Dedifferentiated amniotic fluid mesenchymal stem cell (primary cell): ENCODE results near the gene SPRR2A.
"Not testable (repeated sequence)": the region's sequence is repeated elsewhere in the genome, so short reads cannot be mapped to it uniquely, and the experiment has no call there.

Experiments used
- DNase-seq: peaks from one replicate; pipeline ENCODE4 v3.0.0-alpha.2; 2016; ENCODE audit errors: extremely low spot score

The SPRR2A gene

DNA sequence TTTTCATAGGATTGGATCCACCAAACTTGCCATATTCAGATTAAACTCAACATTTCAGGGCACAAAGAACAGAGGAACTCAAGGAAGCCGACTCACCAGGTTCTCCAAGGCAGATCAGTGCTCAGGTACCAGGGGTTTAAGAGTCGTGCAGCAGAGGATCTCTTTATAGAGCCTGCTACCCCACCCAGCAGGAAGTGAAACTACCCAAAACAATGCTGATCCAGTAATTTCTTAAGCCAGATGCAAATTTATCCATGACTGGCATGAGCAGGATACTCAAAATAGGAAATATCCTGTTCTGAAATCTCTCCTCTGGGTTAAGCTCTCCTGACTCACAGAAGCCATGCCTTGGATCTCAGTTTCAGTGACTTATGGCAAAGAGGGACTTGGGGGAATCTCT lies at the start of gene SPRR2A:
Gene SPRR2A, minus strand, starts transcription at position 138 of the 400 bp plus-strand sequence. CDS start 777 bp downstream, outside the sequence.
- no peak for DNase-seq

DNA sequence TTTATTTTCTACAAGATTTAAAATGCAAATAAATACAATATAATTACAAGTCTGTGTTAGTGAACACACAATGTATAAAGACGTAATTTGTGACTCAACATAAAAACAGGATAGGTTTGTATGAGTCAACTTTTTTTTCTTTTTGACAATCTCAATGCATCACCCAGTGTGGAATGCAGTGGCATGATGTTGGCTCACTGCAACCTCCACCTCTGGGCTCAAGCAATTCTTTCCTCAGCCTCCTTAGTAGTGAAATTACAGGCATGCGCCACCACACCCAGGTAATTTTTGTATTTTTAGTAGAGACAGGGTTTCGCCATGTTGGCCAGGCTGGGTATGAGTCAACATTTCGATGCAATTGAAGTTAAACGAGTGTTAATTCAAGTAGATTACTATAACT lies 42.9 kb upstream of the SPRR2A start:
- DNase-seq = no peak

DNA sequence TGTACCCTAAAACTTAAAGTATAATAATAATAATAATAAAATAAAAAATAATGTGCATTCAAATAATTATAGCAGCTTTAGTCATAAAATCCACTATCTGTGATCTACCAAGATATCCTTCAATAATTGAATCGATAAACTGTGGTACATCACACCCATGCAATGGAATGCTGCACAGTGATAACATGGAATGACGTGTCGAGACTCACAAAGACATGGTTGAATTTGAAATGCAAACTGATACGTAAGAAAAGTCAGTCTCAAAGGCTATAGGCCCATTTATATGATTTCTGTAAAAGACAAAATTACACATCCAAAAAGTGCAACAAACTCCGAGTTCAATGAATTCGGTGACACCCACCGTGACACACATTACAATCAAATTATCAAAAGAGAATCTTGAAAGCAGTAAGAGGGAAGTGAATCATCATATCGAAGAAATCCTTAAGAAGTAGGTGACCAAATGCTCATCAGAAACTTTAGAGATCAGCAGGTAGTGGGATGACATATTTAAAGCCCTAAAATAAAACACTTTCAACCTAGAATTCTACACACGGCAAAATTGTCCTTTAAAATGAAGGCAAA lies 42.2 kb upstream of the SPRR2A start:
- DNase-seq = no peak

DNA sequence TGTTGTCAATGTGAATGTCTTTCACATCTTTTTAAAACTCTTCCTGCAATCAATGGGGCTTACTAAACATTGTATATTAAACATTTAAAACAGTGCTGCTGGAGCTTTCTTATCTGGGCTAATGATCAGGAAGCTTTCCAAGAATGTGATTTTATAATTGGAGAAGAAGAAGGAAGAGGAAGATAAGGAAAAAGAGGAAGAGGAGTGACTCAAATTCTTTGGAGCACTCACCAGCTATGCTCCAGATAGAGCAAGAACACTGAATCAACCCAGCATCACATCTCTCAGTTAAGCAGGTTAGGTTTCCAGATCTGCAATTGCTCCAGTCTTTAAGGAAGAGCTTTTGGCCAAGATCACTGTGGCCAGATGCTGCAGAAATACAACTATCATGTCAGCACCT lies 38.5 kb upstream of the SPRR2A start:
- DNase-seq = no peak

- no peak for DNase-seq
Observed at GRCh38 chr1:153094426-153094825, 37.1 kb upstream of the SPRR2A start, which contains the start of gene SPRR2E. Gene SPRR2E, minus strand, starts transcription at chr1:153094526. Its CDS starts 775 bp downstream, at chr1:153093751.

GRCh38 chr1:153087652-153088051 lies 30.3 kb upstream of the SPRR2A start:
- DNase-seq = no peak

GRCh38 chr1:153081736-153082135 lies 24.4 kb upstream of the SPRR2A start:
- DNase-seq = no peak

DNA sequence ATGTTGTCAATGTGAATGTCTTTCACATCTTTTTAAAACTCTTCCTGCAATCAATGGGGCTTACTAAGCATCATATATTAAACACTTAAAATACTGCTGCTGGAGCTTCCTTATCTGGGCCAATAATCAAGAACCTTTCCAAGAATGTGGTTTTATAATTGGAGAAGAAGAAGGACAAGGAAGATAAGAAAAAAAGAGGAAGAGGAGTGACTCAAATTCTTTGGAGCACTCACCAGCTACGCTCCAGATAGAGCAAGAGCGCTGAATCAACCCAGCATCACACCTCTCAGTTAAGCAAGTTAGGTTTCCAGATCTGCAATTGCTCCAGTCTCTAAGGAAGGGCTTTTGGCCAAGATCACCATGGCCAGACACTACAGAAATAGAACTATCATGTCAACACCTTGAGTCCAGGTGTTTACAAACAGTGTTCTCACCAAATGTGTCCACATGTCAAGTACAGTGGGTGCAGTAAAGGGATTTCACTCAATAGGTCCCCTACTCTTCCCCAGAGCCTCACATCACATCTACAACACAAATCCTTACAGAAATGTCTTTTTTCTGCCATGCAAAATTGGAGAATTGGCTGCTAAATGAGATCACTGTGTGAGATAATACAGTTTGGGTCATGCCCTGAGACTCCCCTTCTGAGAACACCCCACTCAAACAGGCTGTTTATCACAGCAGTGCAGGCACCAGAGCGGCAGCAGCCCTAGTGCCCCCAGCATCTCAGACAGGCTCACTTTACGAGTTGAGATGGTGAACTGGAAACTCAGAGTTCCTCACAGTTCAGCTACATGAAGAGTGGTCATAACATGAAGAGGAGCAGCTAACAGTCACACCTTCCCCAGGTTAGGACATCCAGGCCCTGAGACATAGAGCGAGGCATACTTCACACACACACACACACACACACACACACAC lies 15.8 kb upstream of the SPRR2A start:
- DNase-seq = no peak

DNA sequence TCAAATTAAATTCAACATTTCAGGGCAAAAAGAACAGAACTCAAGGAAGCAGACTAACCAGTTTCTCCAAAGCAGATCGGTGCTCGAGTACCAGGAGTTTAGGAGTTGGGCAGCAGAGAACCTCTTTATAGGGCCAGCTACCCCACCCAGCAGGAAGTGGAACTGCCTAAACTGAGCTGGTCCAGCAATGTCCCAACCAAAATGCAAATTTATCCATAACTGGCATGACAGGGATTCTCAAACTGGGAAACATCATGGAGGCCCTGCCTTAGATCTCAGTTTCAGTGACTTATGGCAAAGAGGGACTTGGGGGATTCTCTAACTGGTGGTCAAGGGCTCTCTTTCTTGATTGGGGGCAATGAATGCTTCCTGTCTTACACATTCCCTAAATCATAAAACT lies 14.2 kb upstream of the SPRR2A start, which contains the start of gene SPRR2B:
Gene SPRR2B, minus strand, starts transcription at position 101 of the 400 bp plus-strand sequence. CDS start 772 bp downstream, outside the sequence.
- no peak for DNase-seq

GRCh38 chr1:153070243-153070642 lies 12.9 kb upstream of the SPRR2A start:
- no peak for DNase-seq

- DNase-seq = no peak
Observed at GRCh38 chr1:153058826-153059784, 1.8 kb upstream of the SPRR2A start.

DNA sequence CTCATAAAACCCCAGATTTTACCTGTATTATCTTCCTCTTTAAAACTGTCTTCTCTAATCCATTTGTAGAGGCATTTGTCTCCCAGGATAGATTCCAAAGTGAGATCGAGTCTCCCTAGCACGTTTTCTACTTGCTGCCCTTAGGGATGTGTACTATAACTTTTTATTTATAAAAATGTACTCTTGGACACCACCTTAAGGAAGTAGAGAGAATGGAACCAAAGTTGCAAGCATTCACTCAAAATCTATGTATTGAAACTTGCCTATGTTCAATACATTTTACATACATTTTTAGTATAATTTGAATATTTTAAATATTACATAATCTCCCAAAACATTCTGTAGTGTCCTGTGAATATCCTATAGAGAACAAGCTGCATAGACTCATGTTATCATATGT lies 842 bp upstream of the SPRR2A start:
- no peak for DNase-seq

DNA sequence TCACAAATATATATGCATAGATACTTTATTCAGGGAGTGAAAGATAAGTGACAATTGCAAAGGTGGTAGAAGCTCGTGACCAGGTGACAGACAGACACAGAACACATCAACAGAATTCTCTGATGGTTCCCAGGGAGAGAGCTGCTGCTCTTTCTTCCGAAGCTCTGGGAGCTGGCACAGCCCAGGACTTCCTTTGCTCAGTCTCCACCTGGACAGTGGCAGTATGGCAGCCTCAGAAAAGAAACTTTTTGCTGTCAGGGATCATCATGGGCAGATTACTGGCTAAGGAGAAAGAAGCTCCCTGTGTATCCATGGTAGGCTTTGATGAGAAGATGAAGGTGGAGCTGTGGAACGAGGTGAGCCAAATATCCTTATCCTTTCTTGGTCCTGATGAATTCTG lies 1.2 kb downstream of the SPRR2A start:
- DNase-seq = not testable (repeated sequence)

DNA sequence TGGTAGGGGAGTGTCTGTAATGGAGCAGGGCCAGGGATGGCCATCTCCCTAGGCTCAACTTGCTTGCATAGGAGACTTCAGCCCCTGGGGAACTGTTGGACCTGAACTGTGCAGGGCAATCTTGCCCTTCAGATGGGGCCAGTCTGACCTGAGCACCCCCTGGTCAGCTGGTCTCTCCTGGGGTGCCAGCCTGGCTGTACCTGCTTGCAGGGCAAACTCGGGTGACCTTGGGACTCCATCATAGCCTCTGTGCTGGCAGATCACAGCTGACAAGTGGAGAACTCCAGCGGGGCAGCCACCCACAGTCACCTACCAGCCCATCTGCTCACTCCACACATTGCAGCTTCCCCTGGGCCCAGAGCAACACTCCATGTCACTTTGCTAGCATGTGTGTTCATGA lies 8.1 kb downstream of the SPRR2A start:
- DNase-seq = no peak

GRCh38 chr1:153040950-153041631 lies 16.2 kb downstream of the SPRR2A start, which contains the start of gene SPRR2D:
Gene SPRR2D, minus strand, starts transcription at chr1:153041120. Its CDS starts 774 bp downstream, at chr1:153040346.
- no peak for DNase-seq

DNA sequence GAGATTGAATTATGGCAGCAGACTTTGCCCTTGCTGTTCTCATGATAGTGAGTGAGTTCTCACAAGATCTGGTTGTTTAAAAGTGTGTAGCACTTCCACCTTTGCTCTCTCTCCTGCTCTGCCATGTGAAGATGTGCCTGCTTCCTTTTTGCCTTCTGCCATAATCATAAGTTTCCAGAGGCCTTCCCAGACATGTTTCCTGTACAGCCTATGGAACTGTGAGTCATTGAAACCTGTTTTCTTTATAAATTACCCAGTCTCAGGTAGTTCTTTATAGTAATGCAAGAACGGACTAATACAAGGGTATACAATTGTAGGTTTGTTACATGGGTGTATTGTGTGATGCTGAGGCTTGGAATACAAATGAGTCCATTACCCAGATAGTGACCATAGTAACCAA lies 22.1 kb downstream of the SPRR2A start:
- no peak for DNase-seq

DNA sequence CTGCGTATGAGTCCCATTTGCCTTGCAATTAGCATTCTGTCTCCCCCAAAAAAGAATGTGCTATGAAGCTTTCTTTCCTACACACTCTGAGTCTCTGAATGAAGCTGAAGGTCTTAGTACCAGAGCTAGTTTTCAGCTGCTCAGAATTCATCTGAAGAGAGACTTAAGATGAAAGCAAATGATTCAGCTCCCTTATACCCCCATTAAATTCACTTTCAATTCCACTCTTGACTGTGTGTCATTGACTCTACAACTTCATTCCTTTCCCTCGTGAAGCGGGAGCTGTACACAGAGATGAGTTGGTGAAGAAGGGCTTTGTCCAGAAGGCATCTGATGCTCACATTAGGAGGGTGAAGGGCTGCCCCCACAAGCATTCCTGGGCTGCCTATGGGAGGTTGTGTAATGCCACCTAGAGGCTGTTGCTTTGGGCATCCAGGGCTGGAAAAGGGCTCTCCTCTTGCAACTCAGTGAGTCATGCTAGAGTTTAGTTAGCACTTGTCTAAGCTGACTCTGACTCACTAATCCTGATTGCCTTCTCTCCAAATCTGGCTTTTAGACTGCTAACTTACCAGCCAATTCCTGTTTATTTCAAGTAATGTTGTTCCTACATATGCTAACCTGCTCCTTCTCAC lies 24.5 kb downstream of the SPRR2A start:
- no peak for DNase-seq

- no peak for DNase-seq
Observed at GRCh38 chr1:153032073-153032472, 25.2 kb downstream of the SPRR2A start.

DNA sequence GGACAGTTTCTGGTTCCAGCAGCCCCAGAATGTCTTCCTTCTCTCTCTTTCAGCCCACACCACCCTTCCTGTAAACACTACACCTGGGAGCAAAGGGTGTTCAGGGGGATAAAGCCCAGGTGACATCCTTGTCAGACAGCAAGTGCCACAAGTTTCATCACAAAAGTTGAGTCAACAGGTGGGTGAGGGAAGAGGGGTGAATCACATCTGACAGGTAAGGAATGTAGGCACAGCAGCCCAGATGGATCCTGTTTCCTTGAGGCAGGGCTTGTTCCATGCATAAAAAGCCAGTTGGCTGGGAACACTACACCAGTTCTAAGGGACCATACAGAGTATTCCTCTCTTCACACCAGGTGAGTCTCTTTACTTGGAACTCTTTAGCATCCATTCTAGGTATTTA lies 26.4 kb downstream of the SPRR2A start, which contains the start of gene SPRR1B:
Gene SPRR1B, plus strand, starts transcription at position 309 of the 400 bp plus-strand sequence. CDS start 1,143 bp downstream, outside the sequence.
- no peak for DNase-seq

DNA sequence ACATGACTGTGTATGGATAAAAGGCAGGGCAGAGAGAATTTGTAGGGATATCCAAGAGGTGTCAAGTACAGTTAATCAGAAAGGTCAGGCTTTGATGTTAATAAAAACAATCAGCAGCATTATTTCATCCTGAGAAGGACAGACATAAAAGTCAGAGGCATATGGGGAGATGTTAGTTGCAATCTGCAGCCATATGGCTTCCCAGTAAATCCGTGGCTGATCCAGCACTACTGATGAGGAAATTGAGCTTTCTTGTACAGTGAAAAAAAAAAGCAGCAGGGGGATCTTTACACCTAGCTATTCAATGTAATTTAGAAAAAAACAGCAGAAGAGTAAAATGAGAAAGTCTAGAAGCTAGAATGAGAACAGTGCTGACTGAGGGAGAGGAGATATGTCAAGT lies 28.5 kb downstream of the SPRR2A start:
- no peak for DNase-seq
